ENCODE measurements around the gene SLC9A1. TPM values are rescaled to one million over a fixed set of nuclear protein-coding genes. Genes with fewer than 3 reads are reported as not detected.

SLC9A1 gene
- total and polyA plus RNA-seq, 2 donors (not counting 1 experiment from before 2014, with no cell fraction given), result 7.3 to 22.5 TPM

DNA sequence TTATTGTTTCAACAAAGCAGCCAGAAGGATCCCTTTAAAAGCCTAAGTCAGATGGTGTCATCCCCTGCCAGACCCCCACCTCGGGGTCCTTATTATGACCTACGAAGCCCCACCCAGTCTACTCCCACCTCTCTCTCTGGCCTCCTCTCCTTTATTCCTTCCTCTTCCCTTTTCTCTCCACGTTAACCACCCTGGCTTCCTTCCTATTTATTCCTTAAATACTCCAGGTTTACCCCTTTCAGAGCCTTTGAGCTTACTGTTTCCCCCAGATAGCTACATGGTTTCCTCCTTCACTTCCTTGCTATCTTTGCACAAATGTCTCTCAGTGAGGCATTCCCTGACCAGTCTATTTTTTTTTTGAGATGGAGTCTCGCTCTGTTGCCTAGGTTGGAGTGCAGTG, 12.0 kb upstream of the SLC9A1 start:
- DNase-seq (no peak), ATAC-seq (ENCODE audit: low read depth) (no peak)
- Histone ChIP-seq H3K4me2 (replicated peaks; ENCODE audit: low read depth, low read length, poor library complexity, severe bottlenecking) (no peak overlapping the region), H3K36me3 (replicated peaks in 1 of 2; ENCODE audit: control extremely low read depth in 1 of 2, control insufficient read depth in 1 of 2, extremely low read depth in 1 of 2, insufficient read depth in 2 of 2, low read length in 1 of 2) (no peaks in the 10 kb centered on the region), H3K27ac (ENCODE audit: low read length in 2 of 2) (no peak overlapping the region), H3K27me3 (replicated peaks in 1 of 4; ENCODE audit: control extremely low read depth in 1 of 4, control insufficient read depth in 3 of 4, insufficient read depth in 4 of 4, low read length in 3 of 4) (no peaks in the 10 kb centered on the region), H4K20me1 (ENCODE audit: control insufficient read depth, insufficient read depth, low read length, poor library complexity, severe bottlenecking) (no peaks in the 10 kb centered on the region), H3K9me3 (ENCODE audit: control extremely low read depth in 1 of 3, control insufficient read depth in 2 of 3, insufficient read depth in 1 of 3, low read length in 2 of 3) (no peaks in the 10 kb centered on the region), H3K4me3 (ENCODE audit: control extremely low read depth in 1 of 5, extremely low read depth in 1 of 5, insufficient read depth in 1 of 5, low read depth in 2 of 5, low read length in 4 of 5) (no peak overlapping the region), H2AFZ (ENCODE audit: insufficient read depth, low read depth, low read length, poor library complexity, severe bottlenecking) (no peak overlapping the region), H3K4me1 (ENCODE audit: control insufficient read depth in 2 of 2, insufficient read depth in 2 of 2, low read length in 2 of 2) (peaks cover 4 to 9% of the 10 kb centered on the region in 2 donors), H3K79me2 (ENCODE audit: control insufficient read depth, insufficient read depth, low read length) (no peaks in the 10 kb centered on the region), H3K9ac (ENCODE audit: low read length) (no peak overlapping the region)
- ChIA-PET POLR2A (interaction anchor here (0.6 kb wide), 1 partner anchor 12 kb away, joined by 7 read pairs; the partner anchor contains the start of gene SLC9A1), CTCF (interaction anchor here (0.7 kb wide), 1 partner anchor 75 kb away, joined by 3 read pairs; no protein-coding TSS in a partner anchor)
- WGBS (ENCODE audit: insufficient coverage), result 21% methylated on average over 3 of the region's 4 CpGs
- TF ChIP-seq, protein P1, sequence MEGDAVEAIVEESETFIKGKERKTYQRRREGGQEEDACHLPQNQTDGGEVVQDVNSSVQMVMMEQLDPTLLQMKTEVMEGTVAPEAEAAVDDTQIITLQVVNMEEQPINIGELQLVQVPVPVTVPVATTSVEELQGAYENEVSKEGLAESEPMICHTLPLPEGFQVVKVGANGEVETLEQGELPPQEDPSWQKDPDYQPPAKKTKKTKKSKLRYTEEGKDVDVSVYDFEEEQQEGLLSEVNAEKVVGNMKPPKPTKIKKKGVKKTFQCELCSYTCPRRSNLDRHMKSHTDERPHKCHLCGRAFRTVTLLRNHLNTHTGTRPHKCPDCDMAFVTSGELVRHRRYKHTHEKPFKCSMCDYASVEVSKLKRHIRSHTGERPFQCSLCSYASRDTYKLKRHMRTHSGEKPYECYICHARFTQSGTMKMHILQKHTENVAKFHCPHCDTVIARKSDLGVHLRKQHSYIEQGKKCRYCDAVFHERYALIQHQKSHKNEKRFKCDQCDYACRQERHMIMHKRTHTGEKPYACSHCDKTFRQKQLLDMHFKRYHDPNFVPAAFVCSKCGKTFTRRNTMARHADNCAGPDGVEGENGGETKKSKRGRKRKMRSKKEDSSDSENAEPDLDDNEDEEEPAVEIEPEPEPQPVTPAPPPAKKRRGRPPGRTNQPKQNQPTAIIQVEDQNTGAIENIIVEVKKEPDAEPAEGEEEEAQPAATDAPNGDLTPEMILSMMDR (IDR thresholded peaks at IDR 0.05), result no peak
- no peak for TF ChIP-seq EZH2 (IDR thresholded peaks at IDR 0.05; ENCODE audit: borderline replicate concordance, insufficient read depth, low read depth, low read length, poor library complexity, severe bottlenecking)
- intact Hi-C loops (cut with micrococcal nuclease), result no loop called here
- Mint-ChIP-seq H3K4me1 (peaks cover 11% of the 10 kb centered on the region), H3K27ac (no peak overlapping the region), H3K9me3 (ENCODE audit: insufficient read depth) (no peaks in the 10 kb centered on the region), H3K27me3 (no peaks in the 10 kb centered on the region), H3K4me3 (no peak overlapping the region)

DNA sequence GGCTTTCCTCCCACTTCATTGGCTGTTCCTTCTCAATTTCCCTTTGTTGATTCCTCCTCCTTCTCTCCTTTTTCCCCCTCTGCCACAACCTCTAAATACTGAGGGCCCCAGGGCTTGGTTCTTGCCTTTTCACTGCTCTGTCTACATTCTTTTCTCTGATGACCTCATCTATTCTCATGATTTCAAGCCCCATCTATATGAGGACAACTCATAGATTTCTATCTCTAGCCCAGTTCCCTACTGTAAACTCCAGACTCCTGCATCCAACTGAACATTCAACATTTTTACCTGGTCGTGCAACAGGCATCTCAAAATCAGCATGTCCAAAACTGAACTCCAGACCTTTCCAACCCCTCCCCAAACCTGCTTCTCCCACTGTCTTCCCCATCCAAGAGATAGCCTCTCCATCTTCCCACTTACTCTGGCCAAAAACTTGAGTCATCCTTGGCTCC, 11.5 kb upstream of the SLC9A1 start:
- POLR2A ChIA-PET, result interaction anchor here (0.6 kb wide), 1 partner anchor 12 kb away, joined by 7 read pairs; the partner anchor contains the start of gene SLC9A1
- no peak overlapping the region for H3K9ac ChIP-seq (ENCODE audit: low read length)
- H3K27ac Mint-ChIP-seq, result no peak overlapping the region

More for the DNA sequence above, 11.5 kb upstream of the SLC9A1 start:
- no peak for TF ChIP-seq EZH2 (IDR thresholded peaks at IDR 0.05; ENCODE audit: borderline replicate concordance, insufficient read depth, low read depth, low read length, poor library complexity, severe bottlenecking)
- TF ChIP-seq, protein P1 (IDR thresholded peaks at IDR 0.05), result no peak
- ATAC-seq (ENCODE audit: low read depth), result no peak
- intact Hi-C loops (cut with micrococcal nuclease), result no loop called here
- Mint-ChIP-seq H3K9me3 (ENCODE audit: insufficient read depth) (no peaks in the 10 kb centered on the region), H3K27me3 (no peaks in the 10 kb centered on the region), H3K4me3 (no peak overlapping the region), H3K4me1 (peaks cover 16% of the 10 kb centered on the region)
- H3K36me3 ChIP-seq (replicated peaks in 1 of 2; ENCODE audit: control extremely low read depth in 1 of 2, control insufficient read depth in 1 of 2, extremely low read depth in 1 of 2, insufficient read depth in 2 of 2, low read length in 1 of 2), result no peaks in the 10 kb centered on the region
- H3K79me2 ChIP-seq (ENCODE audit: control insufficient read depth, insufficient read depth, low read length), result no peaks in the 10 kb centered on the region
- DNase-seq, result no peak
- no peak overlapping the region for H3K4me2 ChIP-seq (replicated peaks; ENCODE audit: low read depth, low read length, poor library complexity, severe bottlenecking)
- no peak overlapping the region for H3K4me3 ChIP-seq (ENCODE audit: control extremely low read depth in 1 of 5, extremely low read depth in 1 of 5, insufficient read depth in 1 of 5, low read depth in 2 of 5, low read length in 4 of 5)
- H3K9me3 ChIP-seq (ENCODE audit: control extremely low read depth in 1 of 3, control insufficient read depth in 2 of 3, insufficient read depth in 1 of 3, low read length in 2 of 3), result no peaks in the 10 kb centered on the region
- no peaks in the 10 kb centered on the region for H3K27me3 ChIP-seq (replicated peaks in 1 of 4; ENCODE audit: control extremely low read depth in 1 of 4, control insufficient read depth in 3 of 4, insufficient read depth in 4 of 4, low read length in 3 of 4)
- H3K27ac ChIP-seq (ENCODE audit: low read length in 2 of 2), result no peak overlapping the region
- peaks cover 10 to 14% of the 10 kb centered on the region in 2 donors for H3K4me1 ChIP-seq (ENCODE audit: control insufficient read depth in 2 of 2, insufficient read depth in 2 of 2, low read length in 2 of 2)
- no peak overlapping the region for H2AFZ ChIP-seq (ENCODE audit: insufficient read depth, low read depth, low read length, poor library complexity, severe bottlenecking)
- no peaks in the 10 kb centered on the region for H4K20me1 ChIP-seq (ENCODE audit: control insufficient read depth, insufficient read depth, low read length, poor library complexity, severe bottlenecking)
- CTCF ChIA-PET, result interaction anchor here (0.7 kb wide), 1 partner anchor 74 kb away, joined by 3 read pairs; no protein-coding TSS in a partner anchor
- WGBS (ENCODE audit: insufficient coverage), result 88% methylated on average over 1 of the region's 1 CpG
